SJCRH30 (cell line): ENCODE results near the gene SPESP1. TPM values are rescaled to one million over a fixed set of nuclear protein-coding genes. Genes with fewer than 3 reads are reported as not detected.

Experiments used
- DNase-seq, 2 experiments: peaks; one replicate each; pipeline ENCODE4 v3.0.0-alpha.2; 2015 to 2020
- H3K27ac ChIP-seq: fragments of 250-450 bp; sonication (Bioruptor Pico); 2 replicates; pipeline ENCODE4 v1.5.1; 2020; ENCODE audit warnings: mild to moderate bottlenecking, moderate library complexity
- H3K27me3 ChIP-seq: fragments of 250-450 bp; sonication (Bioruptor Pico); 2 replicates; pipeline ENCODE4 v1.5.1; 2020; ENCODE audit warnings: mild to moderate bottlenecking, moderate library complexity
- H3K36me3 ChIP-seq: fragments of 250-450 bp; sonication (Bioruptor Pico); 2 replicates; pipeline ENCODE4 v1.5.1; 2020; ENCODE audit warnings: mild to moderate bottlenecking, moderate library complexity
- H3K4me1 ChIP-seq: fragments of 250-450 bp; sonication (Bioruptor Pico); 2 replicates; pipeline ENCODE4 v1.5.1; 2020; ENCODE audit warnings: mild to moderate bottlenecking, moderate library complexity
- H3K4me3 ChIP-seq: fragments of 250-450 bp; sonication (Bioruptor Pico); 2 replicates; pipeline ENCODE4 v1.5.1; 2020; ENCODE audit warnings: mild to moderate bottlenecking, moderate library complexity
- H3K9me3 ChIP-seq: fragments of 250-450 bp; sonication (Bioruptor Pico); replicated peaks from 2 replicates; pipeline ENCODE4 v1.5.1; 2020; ENCODE audit warnings: mild to moderate bottlenecking, moderate library complexity
- total RNA-seq: library from RNA; depleted of rRNA; stranded (reverse); fragments of >200 nt; shearing (Covaris generic); gene quantifications from 2 replicates; pipeline ENCODE4 v1.2.3, GENCODE V29; 2014

The SPESP1 gene
- total RNA-seq, 1 experiment from 2014 or later = not detected

GRCh38 chr15:68979006-68979405, 48.7 kb downstream of the SPESP1 start:
- H3K4me1 ChIP-seq = no peaks in the 10 kb centered on the region
- 0 out of 2 replicates have a peak, but pooled peaks cover 4% of the 10 kb centered on the region for H3K27me3 ChIP-seq
- DNase-seq = no peak
- no peak overlapping the region for H3K27ac ChIP-seq
- H3K4me3 ChIP-seq = no peak overlapping the region
- peaks cover 3% of the 10 kb centered on the region; the same call in 1 of the 2 replicates for H3K9me3 ChIP-seq
- no peaks in the 10 kb centered on the region for H3K36me3 ChIP-seq

GRCh38 chr15:68979816-68980215, 49.5 kb downstream of the SPESP1 start:
- no peaks in the 10 kb centered on the region for H3K4me1 ChIP-seq
- H3K27ac ChIP-seq = no peak overlapping the region
- no peaks in the 10 kb centered on the region for H3K36me3 ChIP-seq
- H3K9me3 ChIP-seq = peaks cover 3% of the 10 kb centered on the region; the same call in 1 of the 2 replicates
- no peak overlapping the region for H3K4me3 ChIP-seq
- DNase-seq = no peak
- H3K27me3 ChIP-seq = 0 out of 2 replicates have a peak, but pooled peaks cover 4% of the 10 kb centered on the region

- DNase-seq = no peak
- Histone ChIP-seq H3K9me3 (peaks cover 3% of the 10 kb centered on the region; the same call in 1 of the 2 replicates), H3K27me3 (0 out of 2 replicates have a peak, but pooled peaks cover 4% of the 10 kb centered on the region), H3K4me1 (no peaks in the 10 kb centered on the region), H3K36me3 (no peaks in the 10 kb centered on the region), H3K4me3 (no peak overlapping the region), H3K27ac (no peak overlapping the region)
Measured at GRCh38 chr15:68980786-68981185, 50.5 kb downstream of the SPESP1 start.

- no peaks in the 10 kb centered on the region for H3K4me1 ChIP-seq
- H3K27ac ChIP-seq = no peak overlapping the region
- H3K9me3 ChIP-seq = peaks cover 3% of the 10 kb centered on the region; the same call in 1 of the 2 replicates
- no peak overlapping the region for H3K4me3 ChIP-seq
- H3K27me3 ChIP-seq = peaks cover 4% of the 10 kb centered on the region; the same call in 1 of the 2 replicates
- DNase-seq = no peak
- no peaks in the 10 kb centered on the region for H3K36me3 ChIP-seq
Measured at GRCh38 chr15:68981941-68982340, 51.6 kb downstream of the SPESP1 start.

GRCh38 chr15:68982976-68983563, 52.7 kb downstream of the SPESP1 start:
- no peak overlapping the region for H3K4me3 ChIP-seq
- DNase-seq = no peak
- peaks cover 4% of the 10 kb centered on the region; the same call in 1 of the 2 replicates for H3K27me3 ChIP-seq
- no peaks in the 10 kb centered on the region for H3K36me3 ChIP-seq
- H3K4me1 ChIP-seq = no peaks in the 10 kb centered on the region
- no peaks in the 10 kb centered on the region for H3K9me3 ChIP-seq
- no peak overlapping the region for H3K27ac ChIP-seq

GRCh38 chr15:68983961-68984481, 53.7 kb downstream of the SPESP1 start:
- no peak overlapping the region for H3K27ac ChIP-seq
- H3K36me3 ChIP-seq = no peaks in the 10 kb centered on the region
- H3K9me3 ChIP-seq = no peaks in the 10 kb centered on the region
- peaks cover 4% of the 10 kb centered on the region; the same call in 1 of the 2 replicates for H3K27me3 ChIP-seq
- DNase-seq = peak in 1 of 2 experiments; percentile 23
- H3K4me3 ChIP-seq = no peak overlapping the region
- no peaks in the 10 kb centered on the region for H3K4me1 ChIP-seq

- Histone ChIP-seq H3K4me3 (no peak overlapping the region), H3K27me3 (peaks cover 4% of the 10 kb centered on the region; the same call in 1 of the 2 replicates), H3K36me3 (no peaks in the 10 kb centered on the region), H3K9me3 (no peaks in the 10 kb centered on the region), H3K27ac (no peak overlapping the region), H3K4me1 (no peaks in the 10 kb centered on the region)
- no peak for DNase-seq
Measured at GRCh38 chr15:68984586-68984985, 54.3 kb downstream of the SPESP1 start.

- Histone ChIP-seq H3K4me1 (no peaks in the 10 kb centered on the region), H3K9me3 (no peaks in the 10 kb centered on the region)
Measured at GRCh38 chr15:68985361-68985891, 55.1 kb downstream of the SPESP1 start.

GRCh38 chr15:68986322-68986721, 56.0 kb downstream of the SPESP1 start:
- no peaks in the 10 kb centered on the region for H3K4me1 ChIP-seq

More at GRCh38 chr15:68985361-68985891, 55.1 kb downstream of the SPESP1 start:
- Histone ChIP-seq H3K27ac (no peak overlapping the region), H3K36me3 (no peaks in the 10 kb centered on the region), H3K27me3 (no peaks in the 10 kb centered on the region; the same call in 1 of the 2 replicates), H3K4me3 (no peak overlapping the region)
- no peak for DNase-seq

GRCh38 chr15:68987120-68987519, 56.8 kb downstream of the SPESP1 start:
- no peak for DNase-seq
- Histone ChIP-seq H3K27me3 (peaks cover 3% of the 10 kb centered on the region; the same call in 1 of the 2 replicates), H3K4me3 (no peak overlapping the region), H3K27ac (no peak overlapping the region), H3K36me3 (no peaks in the 10 kb centered on the region), H3K4me1 (no peaks in the 10 kb centered on the region), H3K9me3 (no peaks in the 10 kb centered on the region)

More at GRCh38 chr15:68986322-68986721, 56.0 kb downstream of the SPESP1 start:
- no peak overlapping the region for H3K4me3 ChIP-seq
- no peak for DNase-seq
- H3K9me3 ChIP-seq = no peaks in the 10 kb centered on the region
- H3K36me3 ChIP-seq = no peaks in the 10 kb centered on the region
- H3K27ac ChIP-seq = no peak overlapping the region
- peaks cover 3% of the 10 kb centered on the region; the same call in 1 of the 2 replicates for H3K27me3 ChIP-seq

- Histone ChIP-seq H3K27ac (no peak overlapping the region), H3K4me3 (no peak overlapping the region), H3K9me3 (no peaks in the 10 kb centered on the region), H3K27me3 (peaks cover 3% of the 10 kb centered on the region; the same call in 1 of the 2 replicates), H3K36me3 (no peaks in the 10 kb centered on the region), H3K4me1 (no peaks in the 10 kb centered on the region)
- DNase-seq = no peak
Measured at GRCh38 chr15:68987676-68988075, 57.4 kb downstream of the SPESP1 start.

- H3K27ac ChIP-seq = no peak overlapping the region
- H3K4me1 ChIP-seq = no peaks in the 10 kb centered on the region
- H3K27me3 ChIP-seq = peaks cover 3% of the 10 kb centered on the region; the same call in 1 of the 2 replicates
- no peak overlapping the region for H3K4me3 ChIP-seq
- H3K36me3 ChIP-seq = no peaks in the 10 kb centered on the region
- DNase-seq = no peak
- H3K9me3 ChIP-seq = no peaks in the 10 kb centered on the region
Measured at GRCh38 chr15:68989541-68990230, 59.4 kb downstream of the SPESP1 start.

GRCh38 chr15:68990231-68990991, 60.1 kb downstream of the SPESP1 start:
- DNase-seq = no peak
- no peaks in the 10 kb centered on the region for H3K9me3 ChIP-seq
- no peak overlapping the region for H3K4me3 ChIP-seq
- H3K36me3 ChIP-seq = no peaks in the 10 kb centered on the region
- H3K4me1 ChIP-seq = no peaks in the 10 kb centered on the region
- H3K27ac ChIP-seq = no peak overlapping the region
- H3K27me3 ChIP-seq = peaks cover 3% of the 10 kb centered on the region; the same call in 1 of the 2 replicates

GRCh38 chr15:68990992-68991500, 60.7 kb downstream of the SPESP1 start:
- Histone ChIP-seq H3K4me1 (no peaks in the 10 kb centered on the region), H3K4me3 (no peak overlapping the region), H3K27me3 (peaks cover 3% of the 10 kb centered on the region; the same call in 1 of the 2 replicates), H3K36me3 (no peaks in the 10 kb centered on the region), H3K27ac (no peak overlapping the region), H3K9me3 (no peaks in the 10 kb centered on the region)
- no peak for DNase-seq
